Measurements from ENCODE around the gene IL10RB.

The IL10RB gene

GRCh38 chr21:33293136-33293535, 27.0 kb downstream of the IL10RB start:
- DNase-seq (ENCODE audit: low spot score), result no peak
- H3K27ac ChIP-seq, result no peak overlapping the region
- TF ChIP-seq CTCF (conservative IDR thresholded peaks at IDR 0.05; ENCODE audit: low read depth), result no peak
- CTCF ChIA-PET, result interaction anchor here (0.6 kb wide), 1 partner anchor 573 kb away, joined by 3 read pairs; no protein-coding TSS in a partner anchor
- POLR2A ChIA-PET (ENCODE audit: low non-redundant PET), result no interaction called here

GRCh38 chr21:33293811-33294216, 27.6 kb downstream of the IL10RB start:
- no peak overlapping the region for H3K27ac ChIP-seq
- ChIA-PET POLR2A (ENCODE audit: low non-redundant PET) (no interaction called here), CTCF (interaction anchor here (0.6 kb wide), 2 partner anchors 23 to 574 kb away, joined by 3 read pairs; no protein-coding TSS in a partner anchor)
- no peak for TF ChIP-seq CTCF (conservative IDR thresholded peaks at IDR 0.05; ENCODE audit: low read depth)
- DNase-seq (ENCODE audit: low spot score), result no peak

- ChIA-PET POLR2A (ENCODE audit: low non-redundant PET) (no interaction called here), CTCF (no interaction called here)
- H3K27ac ChIP-seq, result no peak overlapping the region
- no peak for DNase-seq (ENCODE audit: low spot score)
- TF ChIP-seq CTCF (conservative IDR thresholded peaks at IDR 0.05; ENCODE audit: low read depth), result no peak
These were observed 30.0 kb downstream of the IL10RB start for GRCh38 chr21:33296156-33296555.

GRCh38 chr21:33299181-33299752, 33.1 kb downstream of the IL10RB start:
- ChIA-PET CTCF (no interaction called here), POLR2A (ENCODE audit: low non-redundant PET) (no interaction called here)
- DNase-seq (ENCODE audit: low spot score), result peak; percentile 48
- peak overlapping the region; percentile 43 for H3K27ac ChIP-seq
- no peak for TF ChIP-seq CTCF (conservative IDR thresholded peaks at IDR 0.05; ENCODE audit: low read depth)

GRCh38 chr21:33300701-33301631, 34.8 kb downstream of the IL10RB start:
- TF ChIP-seq CTCF (conservative IDR thresholded peaks at IDR 0.05; ENCODE audit: low read depth), result no peak
- H3K27ac ChIP-seq, result no peak overlapping the region
- POLR2A ChIA-PET (ENCODE audit: low non-redundant PET), result no interaction called here
- CTCF ChIA-PET, result interaction anchor here (0.6 to 1.1 kb wide), 4 partner anchors 47 to 308 kb away, joined by 3 read pairs; no protein-coding TSS in a partner anchor
- DNase-seq (ENCODE audit: low spot score), result no peak

GRCh38 chr21:33301632-33302002, 35.5 kb downstream of the IL10RB start:
- ChIA-PET POLR2A (ENCODE audit: low non-redundant PET) (no interaction called here), CTCF (interaction anchor here (0.5 to 1.1 kb wide), 2 partner anchors 60 to 113 kb away, joined by 3 read pairs; no protein-coding TSS in a partner anchor)
- no peak for DNase-seq (ENCODE audit: low spot score)
- no peak for TF ChIP-seq CTCF (conservative IDR thresholded peaks at IDR 0.05; ENCODE audit: low read depth)
- H3K27ac ChIP-seq, result no peak overlapping the region

Measured in RWPE1 (cell line).